HepG2 (cell line): ENCODE results near the gene UBAC2.

Experiments
- MAFK ChIP-seq, 2 experiments: IDR thresholded peaks in 1 of 2; conservative IDR thresholded peaks in 1 of 2; 2 replicates each; pipeline ENCODE4 v1.6.1; 2011; ENCODE audit warnings: improper control_type of control experiment in 2 of 2, low read length in 2 of 2
- MTA3 ChIP-seq: sonication (generic); formaldehyde crosslinking; IDR thresholded peaks from 2 replicates; pipeline ENCODE4 v1.4.0; 2020; ENCODE audit warnings: missing genetic modification reagents
- TCF7L2 ChIP-seq: IDR thresholded peaks from 2 replicates; pipeline ENCODE4 v1.6.1; 2011; ENCODE audit warnings: mild to moderate bottlenecking, low read depth, low read length, moderate library complexity
- TF ChIP-seq, protein P1 (sequence below): sonication (generic); formaldehyde crosslinking; IDR thresholded peaks from 2 replicates; pipeline ENCODE4 v1.4.0; 2020; ENCODE audit warnings: mild to moderate bottlenecking, missing genetic modification reagents
- TF ChIP-seq, protein P2 (sequence below): sonication (generic); formaldehyde crosslinking; IDR thresholded peaks from 2 replicates; pipeline ENCODE4 v1.5.0; 2020; ENCODE audit warnings: mild to moderate bottlenecking, missing genetic modification reagents, moderate library complexity

DNA sequence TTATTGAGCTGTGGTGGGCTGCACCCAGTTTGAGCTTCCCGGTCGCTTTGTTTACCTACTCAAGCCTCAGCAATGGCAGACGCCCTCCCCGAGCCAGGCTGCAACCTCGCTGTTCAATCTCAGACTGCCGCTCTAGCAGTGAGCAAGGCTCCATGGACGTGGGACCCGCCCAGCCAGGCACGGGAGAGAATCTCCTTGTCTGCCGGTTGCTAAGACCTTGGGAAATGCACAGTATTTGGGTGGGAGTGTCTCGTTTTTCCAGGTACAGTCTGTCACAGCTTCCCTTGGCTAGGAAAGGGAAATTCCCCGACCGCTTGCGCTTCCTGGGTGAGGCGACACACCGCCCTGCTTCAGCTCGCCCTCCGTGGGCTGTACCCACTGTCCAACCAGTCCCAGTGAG, 27.7 kb upstream of the UBAC2 start:
- TF ChIP-seq, protein P1, sequence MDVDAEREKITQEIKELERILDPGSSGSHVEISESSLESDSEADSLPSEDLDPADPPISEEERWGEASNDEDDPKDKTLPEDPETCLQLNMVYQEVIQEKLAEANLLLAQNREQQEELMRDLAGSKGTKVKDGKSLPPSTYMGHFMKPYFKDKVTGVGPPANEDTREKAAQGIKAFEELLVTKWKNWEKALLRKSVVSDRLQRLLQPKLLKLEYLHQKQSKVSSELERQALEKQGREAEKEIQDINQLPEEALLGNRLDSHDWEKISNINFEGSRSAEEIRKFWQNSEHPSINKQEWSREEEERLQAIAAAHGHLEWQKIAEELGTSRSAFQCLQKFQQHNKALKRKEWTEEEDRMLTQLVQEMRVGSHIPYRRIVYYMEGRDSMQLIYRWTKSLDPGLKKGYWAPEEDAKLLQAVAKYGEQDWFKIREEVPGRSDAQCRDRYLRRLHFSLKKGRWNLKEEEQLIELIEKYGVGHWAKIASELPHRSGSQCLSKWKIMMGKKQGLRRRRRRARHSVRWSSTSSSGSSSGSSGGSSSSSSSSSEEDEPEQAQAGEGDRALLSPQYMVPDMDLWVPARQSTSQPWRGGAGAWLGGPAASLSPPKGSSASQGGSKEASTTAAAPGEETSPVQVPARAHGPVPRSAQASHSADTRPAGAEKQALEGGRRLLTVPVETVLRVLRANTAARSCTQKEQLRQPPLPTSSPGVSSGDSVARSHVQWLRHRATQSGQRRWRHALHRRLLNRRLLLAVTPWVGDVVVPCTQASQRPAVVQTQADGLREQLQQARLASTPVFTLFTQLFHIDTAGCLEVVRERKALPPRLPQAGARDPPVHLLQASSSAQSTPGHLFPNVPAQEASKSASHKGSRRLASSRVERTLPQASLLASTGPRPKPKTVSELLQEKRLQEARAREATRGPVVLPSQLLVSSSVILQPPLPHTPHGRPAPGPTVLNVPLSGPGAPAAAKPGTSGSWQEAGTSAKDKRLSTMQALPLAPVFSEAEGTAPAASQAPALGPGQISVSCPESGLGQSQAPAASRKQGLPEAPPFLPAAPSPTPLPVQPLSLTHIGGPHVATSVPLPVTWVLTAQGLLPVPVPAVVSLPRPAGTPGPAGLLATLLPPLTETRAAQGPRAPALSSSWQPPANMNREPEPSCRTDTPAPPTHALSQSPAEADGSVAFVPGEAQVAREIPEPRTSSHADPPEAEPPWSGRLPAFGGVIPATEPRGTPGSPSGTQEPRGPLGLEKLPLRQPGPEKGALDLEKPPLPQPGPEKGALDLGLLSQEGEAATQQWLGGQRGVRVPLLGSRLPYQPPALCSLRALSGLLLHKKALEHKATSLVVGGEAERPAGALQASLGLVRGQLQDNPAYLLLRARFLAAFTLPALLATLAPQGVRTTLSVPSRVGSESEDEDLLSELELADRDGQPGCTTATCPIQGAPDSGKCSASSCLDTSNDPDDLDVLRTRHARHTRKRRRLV: no peak
- TF ChIP-seq, protein P2, sequence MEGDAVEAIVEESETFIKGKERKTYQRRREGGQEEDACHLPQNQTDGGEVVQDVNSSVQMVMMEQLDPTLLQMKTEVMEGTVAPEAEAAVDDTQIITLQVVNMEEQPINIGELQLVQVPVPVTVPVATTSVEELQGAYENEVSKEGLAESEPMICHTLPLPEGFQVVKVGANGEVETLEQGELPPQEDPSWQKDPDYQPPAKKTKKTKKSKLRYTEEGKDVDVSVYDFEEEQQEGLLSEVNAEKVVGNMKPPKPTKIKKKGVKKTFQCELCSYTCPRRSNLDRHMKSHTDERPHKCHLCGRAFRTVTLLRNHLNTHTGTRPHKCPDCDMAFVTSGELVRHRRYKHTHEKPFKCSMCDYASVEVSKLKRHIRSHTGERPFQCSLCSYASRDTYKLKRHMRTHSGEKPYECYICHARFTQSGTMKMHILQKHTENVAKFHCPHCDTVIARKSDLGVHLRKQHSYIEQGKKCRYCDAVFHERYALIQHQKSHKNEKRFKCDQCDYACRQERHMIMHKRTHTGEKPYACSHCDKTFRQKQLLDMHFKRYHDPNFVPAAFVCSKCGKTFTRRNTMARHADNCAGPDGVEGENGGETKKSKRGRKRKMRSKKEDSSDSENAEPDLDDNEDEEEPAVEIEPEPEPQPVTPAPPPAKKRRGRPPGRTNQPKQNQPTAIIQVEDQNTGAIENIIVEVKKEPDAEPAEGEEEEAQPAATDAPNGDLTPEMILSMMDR (CRISPR knock-in tag): no peak
- TF ChIP-seq MTA3 (CRISPR knock-in tag) (no peak), MAFK (conservative IDR thresholded peaks at IDR 0.05 in 1 of 2, IDR thresholded peaks at IDR 0.05 in 1 of 2; ENCODE audit: low read length in 2 of 2) (no peak), TCF7L2 (no peak)
